HG03196 (cell line): ENCODE results near the gene TNK2.
"Not testable (repeated sequence)": the region's sequence is repeated elsewhere in the genome, so short reads cannot be mapped to it uniquely, and the experiment has no call there.

Experiments
- ATAC-seq: cut with Tn5 transposase; IDR thresholded peaks from one replicate; pipeline ENCODE4 v1.9.1; 2021; ENCODE audit not compliant: unreplicated experiment

Gene TNK2

DNA sequence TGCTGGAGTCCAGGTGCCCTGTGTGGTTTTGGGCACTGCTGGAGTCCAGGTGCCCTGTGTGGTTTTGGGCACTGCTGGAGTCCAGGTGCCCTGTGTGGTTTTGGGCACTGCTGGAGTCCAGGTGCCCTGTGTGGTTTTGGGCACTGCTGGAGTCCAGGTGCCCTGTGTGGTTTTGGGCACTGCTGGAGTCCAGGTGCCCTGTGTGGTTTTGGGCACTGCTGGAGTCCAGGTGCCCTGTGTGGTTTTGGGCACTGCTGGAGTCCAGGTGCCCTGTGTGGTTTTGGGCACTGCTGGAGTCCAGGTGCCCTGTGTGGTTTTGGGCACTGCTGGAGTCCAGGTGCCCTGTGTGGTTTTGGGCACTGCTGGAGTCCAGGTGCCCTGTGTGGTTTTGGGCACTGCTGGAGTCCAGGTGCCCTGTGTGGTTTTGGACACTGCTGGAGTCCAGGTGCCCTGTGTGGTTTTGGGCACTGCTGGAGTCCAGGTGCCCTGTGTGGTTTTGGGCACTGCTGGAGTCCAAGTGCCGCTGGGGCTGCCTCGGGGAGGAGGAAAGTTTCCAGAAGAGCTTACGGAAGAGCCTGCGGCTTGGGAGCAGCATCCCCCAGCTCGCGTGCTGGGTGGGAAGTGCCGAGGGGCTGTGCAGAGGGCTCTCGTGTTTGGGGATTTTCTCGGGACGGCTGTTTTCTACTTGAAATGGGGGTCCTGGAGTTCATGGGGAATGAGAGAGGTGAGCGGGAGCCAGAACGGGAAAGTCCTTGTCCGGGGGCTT is 83.7 kb downstream of the TNK2 start:
- not testable (repeated sequence) for ATAC-seq

DNA sequence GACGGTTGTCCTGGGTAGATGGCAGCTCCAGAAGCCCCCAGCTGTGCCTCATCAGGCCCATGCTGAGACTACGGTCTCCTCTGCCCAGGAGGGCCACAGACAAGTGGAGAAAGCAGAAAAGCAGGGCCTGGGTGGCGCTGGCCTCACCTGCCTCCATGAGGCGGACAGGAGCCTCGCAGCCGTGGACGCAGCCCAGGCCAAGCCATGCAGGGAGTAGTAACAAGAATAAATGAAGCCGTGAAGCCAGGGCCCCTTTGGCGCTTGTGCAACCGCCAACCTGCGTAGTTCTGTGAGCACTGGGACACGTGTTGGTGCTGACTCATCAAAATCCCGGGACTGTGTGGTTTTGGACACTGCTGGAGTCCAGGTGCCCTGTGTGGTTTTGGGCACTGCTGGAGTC is 84.4 kb downstream of the TNK2 start:
- ATAC-seq, result no peak

DNA sequence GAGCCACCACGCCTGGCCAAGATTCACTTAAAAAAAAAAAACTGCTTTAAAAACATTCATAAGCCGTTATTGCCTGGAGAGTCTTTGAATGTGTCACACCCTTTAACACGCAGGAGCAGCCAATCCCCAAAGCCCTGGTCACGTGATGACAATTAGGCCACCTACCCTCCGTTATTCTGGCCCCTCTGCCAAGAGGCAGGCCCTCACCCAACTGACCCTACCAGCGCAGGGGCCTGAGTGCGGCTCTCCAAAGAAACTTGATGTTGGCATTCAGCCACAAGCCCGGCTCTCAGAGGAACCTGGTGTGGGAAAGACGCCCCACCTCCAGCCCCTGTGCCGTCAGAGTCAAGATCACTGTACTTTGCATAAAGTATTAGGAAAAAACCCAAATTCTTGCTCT is 85.1 kb downstream of the TNK2 start:
- no peak for ATAC-seq

DNA sequence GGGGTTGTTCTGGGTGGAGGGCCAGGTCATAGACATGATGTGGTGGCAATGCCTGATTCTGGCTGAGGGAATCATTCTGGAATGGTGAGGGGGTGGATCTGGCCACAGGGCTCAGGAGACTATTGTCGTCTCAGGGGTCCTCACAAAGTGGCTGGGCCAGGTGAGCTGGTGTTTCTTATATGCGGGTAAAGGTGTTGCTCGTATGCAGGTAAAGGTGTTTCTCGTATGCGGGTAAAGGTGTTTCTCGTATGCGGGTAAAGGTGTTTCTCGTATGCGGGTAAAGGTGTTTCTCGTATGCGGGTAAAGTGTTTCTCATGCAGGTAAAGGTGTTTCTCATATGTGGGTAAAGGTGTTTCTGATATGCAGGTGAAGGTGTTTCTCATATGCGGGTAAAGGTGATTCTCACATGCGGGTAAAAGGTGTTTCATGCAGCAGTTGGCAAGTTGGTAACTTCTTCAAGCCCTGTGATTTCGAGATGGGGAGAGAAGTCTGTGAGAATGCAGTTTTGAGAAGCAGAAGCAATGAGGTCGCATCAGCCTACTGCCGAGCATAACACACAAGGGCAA is 86.1 kb downstream of the TNK2 start:
- ATAC-seq, result no peak

DNA sequence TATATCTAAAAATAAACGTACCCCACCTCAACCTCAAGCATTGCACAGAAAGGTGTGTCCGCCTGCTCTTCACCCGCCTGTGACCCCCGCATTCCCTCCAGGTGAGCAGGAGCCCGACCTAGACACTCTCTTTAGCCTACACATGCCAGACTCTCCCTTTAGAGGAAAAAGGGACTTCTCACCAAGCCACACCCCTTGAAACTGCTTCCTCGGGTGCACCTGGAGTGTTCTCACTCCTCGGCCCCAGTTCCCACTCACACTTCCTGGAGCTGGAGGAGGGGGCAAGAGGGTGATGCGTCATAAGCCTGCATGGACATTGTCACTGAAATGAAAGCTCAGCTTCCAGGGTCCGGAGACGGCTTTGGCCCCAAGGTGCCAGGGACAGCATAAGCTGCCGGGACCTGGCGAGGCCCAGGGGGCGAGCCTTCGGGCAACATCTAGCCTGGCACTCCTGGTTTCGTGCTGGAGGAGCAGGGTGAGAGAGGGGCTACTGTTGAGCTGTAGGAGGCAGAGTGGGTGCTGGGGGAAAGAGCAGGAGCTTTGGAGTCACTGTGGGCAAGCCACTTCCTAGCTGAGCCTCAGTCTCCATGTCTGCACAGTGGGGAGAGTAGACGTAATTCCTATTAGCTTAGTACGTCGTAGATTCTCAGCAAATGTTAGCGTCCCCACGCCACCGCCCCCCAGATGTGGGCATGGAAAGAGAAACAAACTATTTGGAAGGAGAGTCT is 86.8 kb downstream of the TNK2 start:
- no peak for ATAC-seq

DNA sequence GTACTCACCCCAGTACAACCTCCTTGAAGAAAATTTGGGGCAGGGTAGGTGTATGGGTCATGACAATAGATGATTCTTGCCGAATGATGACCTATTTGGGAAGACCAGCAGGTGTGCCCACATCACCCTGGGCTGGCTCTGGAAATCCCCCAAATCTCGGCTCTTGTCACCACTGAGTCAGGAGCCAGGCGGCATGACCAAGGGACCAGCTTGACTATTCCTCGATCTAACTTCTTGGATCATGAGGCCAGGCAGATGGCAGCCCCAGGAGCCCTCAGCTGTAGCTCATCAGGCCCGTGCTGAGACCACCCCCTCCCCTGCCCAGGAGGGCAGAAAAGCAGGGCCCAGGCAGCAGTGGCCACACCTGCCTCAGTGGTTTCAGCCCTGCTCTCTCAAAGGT is 87.5 kb downstream of the TNK2 start:
- no peak for ATAC-seq

DNA sequence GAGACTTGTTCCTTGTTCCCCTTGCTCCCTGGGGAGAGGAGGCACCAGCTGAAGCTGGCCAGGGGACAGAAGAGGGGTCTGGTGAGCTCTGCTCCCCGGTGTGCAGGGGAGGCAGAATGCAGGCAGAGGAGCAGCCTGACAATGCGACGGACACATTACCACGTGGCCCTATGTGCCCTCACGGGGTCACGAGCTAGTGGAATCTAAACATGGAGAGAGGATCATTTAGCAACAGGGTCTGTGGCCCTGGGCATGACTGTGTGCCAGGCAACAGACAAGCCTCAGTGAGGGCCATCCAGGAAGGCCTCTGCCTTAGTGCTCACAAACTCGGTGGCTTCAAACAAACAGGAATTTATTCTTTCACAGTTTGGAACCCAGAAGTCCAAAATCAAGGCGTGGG is 88.2 kb downstream of the TNK2 start:
- no peak for ATAC-seq

DNA sequence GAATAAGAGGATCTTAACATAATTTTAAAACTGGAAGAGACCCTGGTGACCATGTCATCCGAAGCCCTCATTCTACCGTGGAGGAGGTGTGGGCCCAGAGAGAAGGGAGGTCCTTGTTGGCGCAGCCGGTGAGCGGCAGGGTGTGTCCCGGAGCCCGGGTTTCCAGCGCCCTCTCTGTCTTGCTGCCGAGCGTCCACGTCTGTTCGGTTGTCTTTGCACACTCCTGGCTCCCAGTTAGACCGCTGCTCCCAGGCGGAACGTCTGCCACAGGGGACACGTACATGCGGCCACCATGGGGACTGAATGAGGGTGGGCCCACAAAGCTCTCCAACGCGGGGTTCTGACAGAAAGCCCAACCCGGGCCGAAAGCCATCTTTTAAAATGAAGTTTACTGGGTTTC is 90.0 kb downstream of the TNK2 start:
- no peak for ATAC-seq

DNA sequence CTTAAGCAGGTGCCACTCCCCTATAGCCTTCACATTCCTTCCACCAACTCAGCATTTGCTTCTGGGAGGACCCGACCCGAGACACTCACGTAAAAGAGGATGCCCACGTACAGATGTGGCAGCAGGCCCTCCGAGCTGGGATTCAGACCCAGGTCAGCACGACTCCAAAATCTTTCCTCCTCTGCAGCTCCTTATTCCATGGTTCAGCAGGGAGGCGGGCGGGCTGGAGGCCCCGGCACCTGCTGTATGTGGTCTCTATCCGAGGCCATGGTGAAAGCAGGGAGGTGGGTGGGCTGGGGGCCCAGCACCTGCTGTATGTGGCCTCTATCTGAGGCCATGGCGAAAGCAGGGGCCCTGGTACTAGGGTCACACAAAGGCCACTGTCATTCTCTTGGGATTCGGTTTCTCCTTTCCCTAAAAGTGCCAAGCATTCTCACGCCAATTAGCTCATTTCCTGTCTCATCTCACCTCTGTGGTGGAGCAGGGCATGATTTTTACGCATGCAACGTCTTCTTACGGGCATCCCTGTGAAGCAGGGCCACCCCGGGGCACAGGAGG is 90.7 kb downstream of the TNK2 start:
- no peak for ATAC-seq

DNA sequence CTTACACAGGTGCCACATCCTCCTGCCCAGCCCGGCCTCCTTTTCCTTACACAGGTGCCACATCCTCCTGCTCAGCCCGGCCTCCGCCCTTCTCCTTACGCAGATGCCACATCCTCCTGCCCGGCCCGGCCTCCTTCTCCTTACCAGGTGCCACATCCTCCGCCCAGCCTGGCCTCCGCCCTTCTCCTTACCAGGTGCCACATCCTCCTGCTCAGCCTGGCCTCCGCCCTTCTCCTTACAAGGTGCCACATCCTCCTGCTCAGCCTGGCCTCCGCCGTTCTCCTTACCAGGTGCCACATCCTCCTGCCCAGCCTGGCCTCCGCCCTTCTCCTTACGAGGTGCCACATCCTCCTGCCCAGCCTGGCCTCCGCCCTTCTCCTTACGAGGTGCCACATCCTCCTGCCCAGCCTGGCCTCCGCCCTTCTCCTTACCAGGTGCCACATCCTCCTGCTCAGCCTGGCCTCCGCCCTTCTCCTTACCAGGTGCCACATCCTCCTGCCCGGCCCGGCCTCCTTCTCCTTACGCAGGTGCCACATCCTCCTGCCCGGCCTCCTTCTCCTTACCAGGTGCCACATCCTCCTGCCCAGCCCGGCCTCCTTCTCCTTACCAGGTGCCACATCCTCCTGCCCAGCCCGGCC is 92.0 kb downstream of the TNK2 start:
- ATAC-seq, result not testable (repeated sequence)

DNA sequence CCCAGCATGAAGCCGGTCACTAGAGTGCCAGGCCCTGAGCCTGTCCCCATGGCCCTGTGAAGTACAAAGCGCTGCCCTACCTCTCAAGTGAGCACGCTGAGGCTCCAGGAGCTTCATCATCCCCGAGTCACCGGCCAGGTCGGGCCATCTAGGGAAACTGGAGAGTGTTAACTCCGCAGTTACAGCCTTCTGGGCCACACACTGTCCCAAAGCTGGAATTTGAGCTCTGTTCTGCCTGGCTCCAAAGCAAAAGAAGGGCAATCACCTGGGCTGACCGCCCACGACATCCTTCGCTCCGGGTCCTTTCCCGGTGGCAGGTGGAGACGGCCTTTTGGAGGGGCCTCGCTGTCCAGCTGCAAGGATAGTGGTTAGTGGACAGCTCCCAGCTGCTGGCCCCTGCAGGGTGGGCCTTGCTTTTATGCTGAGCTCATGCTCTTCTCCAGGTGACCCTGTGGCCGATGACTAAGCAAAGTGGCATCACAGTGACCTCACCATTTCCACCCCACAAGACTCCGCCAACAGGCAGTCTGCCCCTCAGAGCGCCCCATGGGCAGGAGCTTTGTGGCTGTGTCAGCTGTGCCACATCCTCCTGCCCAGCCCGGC is 93.1 kb downstream of the TNK2 start:
- no peak for ATAC-seq

DNA sequence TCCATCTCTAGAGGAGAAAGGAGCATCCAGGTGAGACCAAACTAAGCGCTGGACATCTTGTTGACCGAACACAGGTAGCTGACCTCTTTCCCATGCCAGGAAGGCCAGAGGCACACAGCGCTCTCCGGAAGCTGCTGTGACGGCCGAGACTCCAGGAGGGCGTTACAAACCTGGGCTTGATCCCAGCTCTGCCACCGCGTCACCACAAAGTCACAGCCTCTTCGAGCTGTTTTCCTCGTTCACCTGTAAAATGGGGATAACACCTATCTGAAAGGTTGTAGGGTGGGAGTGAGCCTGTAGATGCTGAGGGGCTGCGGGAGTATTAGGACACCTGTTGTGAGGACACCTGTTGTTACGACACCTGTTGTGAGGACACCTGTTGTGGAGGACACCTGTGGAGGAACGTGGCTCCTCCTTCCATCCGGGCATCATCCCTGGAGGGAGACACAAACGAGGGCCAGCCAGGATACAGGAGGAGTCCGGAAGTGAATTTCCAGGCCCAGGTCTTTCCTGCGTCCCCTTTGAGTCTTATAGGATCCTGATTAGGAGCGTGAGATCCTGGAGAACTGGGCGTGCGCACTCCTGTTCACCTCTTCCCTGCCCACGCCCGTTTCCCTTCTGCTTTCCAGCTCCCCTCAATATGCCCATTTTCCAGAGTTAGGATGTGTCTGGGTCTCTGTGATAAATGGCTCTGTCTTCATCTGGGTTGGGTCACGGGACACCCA is 94.3 kb downstream of the TNK2 start:
- ATAC-seq, result no peak
